NB4 (cell line): ENCODE measurements around the gene BARX2.

ENCODE experiments used
- DNase-seq: peaks from one replicate; pipeline ENCODE4 v3.0.0; 2010; ENCODE audit warnings: low read depth
- H3K4me3 ChIP-seq: one replicate; pipeline ENCODE4 v1.5.1; 2011; ENCODE audit warnings: mild to moderate bottlenecking, low read depth, low read length, moderate library complexity
- CTCF ChIP-seq: IDR thresholded peaks from one replicate; pipeline ENCODE4 v1.5.1; 2012; ENCODE audit warnings: low read depth, low read length
- MAX ChIP-seq: IDR thresholded peaks from 2 replicates; pipeline ENCODE4 v1.6.1; 2011; ENCODE audit warnings: low read depth, low read length
- MYC ChIP-seq: IDR thresholded peaks from 2 replicates; pipeline ENCODE4 v1.6.1; 2011; ENCODE audit warnings: low read depth, low read length
- POLR2A ChIP-seq: IDR thresholded peaks from 2 replicates; pipeline ENCODE4 v1.6.1; 2011; ENCODE audit warnings: mild to moderate bottlenecking; ENCODE audit not compliant: insufficient read length; ENCODE audit errors: extremely low read depth

Gene BARX2

GRCh38 chr11:129391821-129392220, 16.2 kb downstream of the BARX2 start:
- TF ChIP-seq CTCF (no peak), MYC (no peak), MAX (no peak), POLR2A (no peak)
- no peak overlapping the region for H3K4me3 ChIP-seq
- DNase-seq, result no peak

- H3K4me3 ChIP-seq, result no peak overlapping the region
- no peak for TF ChIP-seq POLR2A
- TF ChIP-seq CTCF, result no peak
- no peak for TF ChIP-seq MAX
- TF ChIP-seq MYC, result no peak
- no peak for DNase-seq
Measured at GRCh38 chr11:129392995-129393394, 17.3 kb downstream of the BARX2 start.

GRCh38 chr11:129394709-129395108, 19.1 kb downstream of the BARX2 start:
- no peak for DNase-seq
- no peak for TF ChIP-seq MAX
- TF ChIP-seq MYC, result no peak
- no peak for TF ChIP-seq POLR2A
- TF ChIP-seq CTCF, result no peak
- no peak overlapping the region for H3K4me3 ChIP-seq

GRCh38 chr11:129395432-129395831, 19.8 kb downstream of the BARX2 start:
- TF ChIP-seq MYC (no peak), MAX (no peak), CTCF (no peak), POLR2A (no peak)
- no peak for DNase-seq
- no peak overlapping the region for H3K4me3 ChIP-seq

- DNase-seq, result no peak
- TF ChIP-seq MYC, result no peak
Measured at GRCh38 chr11:129395883-129396282, 20.2 kb downstream of the BARX2 start.

GRCh38 chr11:129396454-129396853, 20.8 kb downstream of the BARX2 start:
- DNase-seq, result no peak
- TF ChIP-seq MAX (no peak), POLR2A (no peak), MYC (no peak), CTCF (no peak)
- H3K4me3 ChIP-seq, result no peak overlapping the region

More at GRCh38 chr11:129395883-129396282, 20.2 kb downstream of the BARX2 start:
- no peak overlapping the region for H3K4me3 ChIP-seq
